ENCODE measurements around the gene ARSK.
A peak's percentile ranks its signal among the peaks of the same experiment; 100 is the strongest.
"Not testable (repeated sequence)": the region's sequence is repeated elsewhere in the genome, so short reads cannot be mapped to it uniquely, and the experiment has no call there.

ARSK gene

DNA sequence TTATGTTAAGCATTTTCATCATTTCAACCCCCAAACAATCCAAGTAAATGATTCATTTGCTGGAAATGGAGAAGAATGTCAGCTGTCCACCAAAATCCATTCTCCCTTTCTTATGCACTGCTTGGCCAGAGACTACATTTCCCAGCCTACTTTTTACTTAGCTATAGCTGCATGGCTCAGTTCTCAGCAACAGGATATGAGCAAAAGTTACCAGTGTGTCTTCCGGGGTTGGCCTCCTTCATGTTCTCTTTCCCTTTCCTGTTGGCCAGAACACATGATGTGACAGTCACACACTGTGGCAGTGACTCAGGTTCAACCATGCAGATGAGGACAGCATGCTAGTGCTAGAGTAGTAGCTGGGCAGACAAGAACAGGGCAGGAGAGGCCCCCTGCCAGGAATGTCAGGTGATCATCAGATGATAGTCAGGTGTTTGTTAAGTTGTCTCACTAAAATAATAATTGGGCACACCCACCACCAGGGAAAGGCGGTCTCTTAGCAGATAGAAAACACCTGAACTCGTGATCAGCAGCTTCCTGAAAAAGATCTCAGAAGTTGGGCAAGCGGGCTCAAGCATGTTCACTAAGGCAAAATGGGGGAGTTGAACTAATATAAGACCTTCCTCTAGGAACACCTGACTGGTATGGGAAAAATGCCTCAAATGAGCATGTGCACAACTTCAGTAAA, 77.2 kb downstream of the ARSK start:
- peak; percentile 54 to 92 for DNase-seq (ENCODE audit: low read depth in 2 of 2)
- H3K4me3 ChIP-seq (replicated peaks in 1 of 2; ENCODE audit: low read depth in 2 of 2, low read length in 2 of 2): no peak overlapping the region
- TF ChIP-seq, protein P1, sequence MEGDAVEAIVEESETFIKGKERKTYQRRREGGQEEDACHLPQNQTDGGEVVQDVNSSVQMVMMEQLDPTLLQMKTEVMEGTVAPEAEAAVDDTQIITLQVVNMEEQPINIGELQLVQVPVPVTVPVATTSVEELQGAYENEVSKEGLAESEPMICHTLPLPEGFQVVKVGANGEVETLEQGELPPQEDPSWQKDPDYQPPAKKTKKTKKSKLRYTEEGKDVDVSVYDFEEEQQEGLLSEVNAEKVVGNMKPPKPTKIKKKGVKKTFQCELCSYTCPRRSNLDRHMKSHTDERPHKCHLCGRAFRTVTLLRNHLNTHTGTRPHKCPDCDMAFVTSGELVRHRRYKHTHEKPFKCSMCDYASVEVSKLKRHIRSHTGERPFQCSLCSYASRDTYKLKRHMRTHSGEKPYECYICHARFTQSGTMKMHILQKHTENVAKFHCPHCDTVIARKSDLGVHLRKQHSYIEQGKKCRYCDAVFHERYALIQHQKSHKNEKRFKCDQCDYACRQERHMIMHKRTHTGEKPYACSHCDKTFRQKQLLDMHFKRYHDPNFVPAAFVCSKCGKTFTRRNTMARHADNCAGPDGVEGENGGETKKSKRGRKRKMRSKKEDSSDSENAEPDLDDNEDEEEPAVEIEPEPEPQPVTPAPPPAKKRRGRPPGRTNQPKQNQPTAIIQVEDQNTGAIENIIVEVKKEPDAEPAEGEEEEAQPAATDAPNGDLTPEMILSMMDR (IDR thresholded peaks at IDR 0.05; ENCODE audit: low read depth, low read length): no peak

DNA sequence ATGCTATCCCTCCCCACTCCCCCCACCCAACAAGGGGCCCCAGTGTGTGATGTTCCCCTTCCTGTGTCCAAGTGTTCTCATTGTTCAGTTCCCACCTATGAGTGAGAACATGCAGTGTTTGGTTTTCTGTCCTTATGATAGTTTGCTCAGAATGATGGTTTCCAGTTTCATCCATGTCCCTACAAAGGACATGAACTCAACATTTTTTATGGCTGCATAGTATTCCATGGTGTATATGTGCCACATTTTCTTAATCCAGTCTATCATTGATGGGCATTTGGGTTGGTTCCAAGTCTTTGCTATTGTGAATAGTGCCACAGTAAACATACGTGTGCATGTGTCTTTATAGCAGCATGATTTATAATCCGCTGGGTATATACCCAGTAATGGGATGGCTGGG, 78.0 kb downstream of the ARSK start:
- not testable (repeated sequence) for DNase-seq (ENCODE audit: low read depth in 2 of 2); H3K4me3 ChIP-seq (replicated peaks in 1 of 2; ENCODE audit: low read depth in 2 of 2, low read length in 2 of 2)

DNA sequence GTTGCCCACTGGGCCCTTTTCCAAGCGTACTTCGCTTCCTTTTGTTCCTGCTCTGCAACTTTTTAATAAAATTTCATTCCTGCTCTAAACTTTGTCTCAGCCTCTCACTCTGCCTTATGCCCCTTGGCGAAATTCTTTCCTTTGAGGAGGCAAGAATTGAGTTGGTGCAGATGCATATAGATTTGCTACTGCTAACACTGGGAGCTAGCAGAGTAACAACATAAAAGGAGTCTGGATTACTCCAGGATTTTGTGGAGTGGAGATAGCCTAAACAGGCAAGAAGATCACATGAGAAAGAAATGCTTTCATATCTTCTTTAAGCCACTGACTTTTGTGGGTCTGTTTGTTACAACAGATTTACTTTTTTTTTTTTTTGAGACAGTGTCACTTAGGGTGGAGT, 78.8 kb downstream of the ARSK start:
- no peak for DNase-seq (ENCODE audit: low read depth in 2 of 2)
- TF ChIP-seq, protein P1 (IDR thresholded peaks at IDR 0.05; ENCODE audit: low read depth, low read length): no peak
- H3K4me3 ChIP-seq (replicated peaks in 1 of 2; ENCODE audit: low read depth in 2 of 2, low read length in 2 of 2): no peak overlapping the region

DNA sequence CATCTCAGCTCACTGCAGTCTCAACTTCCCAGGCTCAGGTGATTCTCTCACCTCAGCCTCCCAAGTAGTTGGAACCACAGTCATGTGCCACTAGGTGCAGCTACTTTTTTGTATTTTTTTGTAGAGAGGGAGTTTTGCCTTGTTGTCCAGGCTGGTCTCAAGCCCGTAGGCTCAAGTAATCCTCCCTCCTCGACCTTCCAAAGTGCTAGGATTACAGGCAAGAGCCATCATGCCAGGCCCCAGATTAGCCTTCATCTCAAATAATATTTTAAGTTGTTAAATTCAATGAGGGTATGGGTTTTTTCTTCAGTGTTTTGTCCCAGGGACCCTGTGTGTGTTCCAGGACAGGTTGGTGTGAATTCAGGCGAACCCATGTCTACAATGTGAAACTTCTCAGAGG, 79.2 kb downstream of the ARSK start:
- no peak for DNase-seq (ENCODE audit: low read depth in 2 of 2)
- TF ChIP-seq, protein P1 (IDR thresholded peaks at IDR 0.05; ENCODE audit: low read depth, low read length): no peak
- H3K4me3 ChIP-seq (replicated peaks in 1 of 2; ENCODE audit: low read depth in 2 of 2, low read length in 2 of 2): no peak overlapping the region

DNA sequence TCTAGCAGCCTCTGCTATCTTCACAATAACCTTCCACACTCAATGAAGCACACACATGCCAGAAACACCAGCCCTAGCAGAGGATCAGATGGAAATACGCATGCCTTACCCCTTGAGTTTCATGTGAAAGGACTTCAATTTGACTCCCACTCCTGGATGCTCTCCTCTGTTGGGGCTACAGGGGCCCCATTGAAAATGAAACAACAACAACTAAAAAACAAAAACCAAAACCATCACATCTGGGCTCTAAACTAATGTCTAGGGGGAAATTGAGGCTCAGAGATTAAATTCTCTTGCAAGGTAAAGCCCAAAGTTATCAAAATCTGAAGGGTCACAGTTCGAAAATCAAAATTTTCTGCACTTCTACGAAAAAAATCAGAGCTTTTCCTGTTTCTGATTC, 83.7 kb downstream of the ARSK start:
- TF ChIP-seq, protein P1 (IDR thresholded peaks at IDR 0.05; ENCODE audit: low read depth, low read length): no peak
- DNase-seq (ENCODE audit: low read depth in 2 of 2): no peak
- H3K4me3 ChIP-seq (replicated peaks in 1 of 2; ENCODE audit: low read depth in 2 of 2, low read length in 2 of 2): no peak overlapping the region

DNA sequence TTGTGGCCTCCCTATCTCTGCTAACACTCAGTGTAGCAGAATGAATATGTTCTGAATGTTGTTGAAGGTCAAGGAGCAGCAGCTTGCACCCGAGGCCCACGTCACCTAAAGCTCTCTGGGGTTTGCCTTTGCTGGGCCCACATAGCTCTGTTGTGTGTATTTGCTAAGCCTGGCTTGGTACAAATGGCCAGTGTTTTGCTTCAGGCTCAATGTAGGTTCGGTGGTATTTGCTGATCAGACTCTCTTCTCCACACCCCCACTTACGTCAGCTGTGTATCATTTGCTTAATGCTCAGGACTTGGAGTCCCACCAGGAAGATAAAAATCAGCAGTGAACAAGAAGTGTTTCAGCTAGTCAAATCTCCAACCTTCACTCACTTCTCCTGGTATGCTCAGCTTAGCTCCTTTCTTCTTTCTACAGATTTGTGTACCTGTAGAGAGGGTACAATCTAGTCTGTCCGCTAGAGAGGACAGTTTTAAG, 86.9 kb downstream of the ARSK start:
- H3K4me3 ChIP-seq (replicated peaks in 1 of 2; ENCODE audit: low read depth in 2 of 2, low read length in 2 of 2): no peak overlapping the region
- peak; percentile 72 to 80 for DNase-seq (ENCODE audit: low read depth in 2 of 2)
- TF ChIP-seq, protein P1 (IDR thresholded peaks at IDR 0.05; ENCODE audit: low read depth, low read length): no peak

DNA sequence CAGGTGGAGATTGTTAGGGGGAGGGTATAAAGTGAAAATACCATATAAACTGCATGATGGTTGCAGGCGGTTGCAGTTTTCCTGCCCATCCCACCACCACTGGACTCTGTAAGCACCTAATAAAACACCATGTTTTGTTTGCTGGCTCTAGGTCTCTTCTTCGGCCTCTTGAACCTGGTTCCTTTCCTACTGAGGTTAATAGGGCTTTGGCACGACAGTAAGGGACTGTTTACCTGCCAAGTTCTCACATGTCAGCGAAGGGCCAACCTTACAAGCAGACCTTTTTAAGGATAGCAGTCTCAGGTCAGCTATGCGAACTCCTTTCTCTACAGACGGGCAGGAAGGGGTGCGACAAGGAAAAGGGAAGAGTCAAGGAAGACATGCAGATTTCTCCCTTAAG, 88.3 kb downstream of the ARSK start:
- TF ChIP-seq, protein P1 (IDR thresholded peaks at IDR 0.05; ENCODE audit: low read depth, low read length): no peak
- no peak overlapping the region for H3K4me3 ChIP-seq (replicated peaks in 1 of 2; ENCODE audit: low read depth in 2 of 2, low read length in 2 of 2)
- DNase-seq (ENCODE audit: low read depth in 2 of 2): no peak

All from cardiac fibroblast (primary cell).